Loucy (cell line): ENCODE results near the gene DSG2.

Source experiments
- H2AFZ ChIP-seq: fragments of 200-600 bp; sonication (generic); 2 replicates; pipeline ENCODE4 v1.6.0; 2016; ENCODE audit warnings: antibody characterized with exemption, mild to moderate bottlenecking, low read length, moderate library complexity
- H3F3A ChIP-seq: fragments of 200-600 bp; 2 replicates; pipeline ENCODE4 v1.6.0; 2016; ENCODE audit warnings: antibody characterized with exemption, low read depth, mild to moderate bottlenecking
- H3K27me3 ChIP-seq: fragments of 200-600 bp; sonication (generic); 2 replicates; pipeline ENCODE4 v1.6.1; 2014; ENCODE audit warnings: low read length, mild to moderate bottlenecking; ENCODE audit not compliant: insufficient read depth, poor library complexity, severe bottlenecking
- H3K36me3 ChIP-seq: fragments of 200-600 bp; sonication (generic); 2 replicates; pipeline ENCODE4 v1.6.1; 2016; ENCODE audit warnings: low read length; ENCODE audit not compliant: insufficient read depth
- H3K4me1 ChIP-seq: fragments of 200-600 bp; sonication (generic); 2 replicates; pipeline ENCODE4 v1.5.1; 2014; ENCODE audit warnings: low read length, mild to moderate bottlenecking; ENCODE audit not compliant: insufficient read depth, poor library complexity, severe bottlenecking
- H3K4me2 ChIP-seq: fragments of 200-600 bp; sonication (generic); 2 replicates; pipeline ENCODE4 v1.6.0; 2014; ENCODE audit warnings: antibody characterized with exemption, low read length, low read depth, mild to moderate bottlenecking; ENCODE audit not compliant: poor library complexity, severe bottlenecking
- H3K4me3 ChIP-seq: fragments of 200-600 bp; sonication (generic); 2 replicates; pipeline ENCODE4 v1.5.1; 2014; ENCODE audit warnings: low read length, mild to moderate bottlenecking, mixed read lengths; ENCODE audit not compliant: poor library complexity, severe bottlenecking
- H3K79me2 ChIP-seq: fragments of 200-600 bp; sonication (generic); 2 replicates; pipeline ENCODE4 v1.6.1; 2014; ENCODE audit warnings: low read length; ENCODE audit not compliant: insufficient read depth
- H3K9ac ChIP-seq: fragments of 200-600 bp; sonication (generic); 2 replicates; pipeline ENCODE4 v1.6.0; 2014; ENCODE audit warnings: mild to moderate bottlenecking, low read depth, low read length, moderate library complexity; ENCODE audit not compliant: poor library complexity, severe bottlenecking
- H3K9me2 ChIP-seq: fragments of 200-600 bp; sonication (generic); replicated peaks from 2 replicates; pipeline ENCODE4 v1.6.1; 2016; ENCODE audit warnings: low read depth, low read length, mixed read lengths
- H3K9me3 ChIP-seq: fragments of 200-600 bp; sonication (generic); 2 replicates; pipeline ENCODE4 v1.6.1; 2014; ENCODE audit warnings: mild to moderate bottlenecking, antibody characterized with exemption, low read length, low read depth; ENCODE audit not compliant: insufficient read depth
- H4K20me1 ChIP-seq: fragments of 200-600 bp; sonication (generic); 2 replicates; pipeline ENCODE4 v1.6.0; 2014; ENCODE audit warnings: antibody characterized with exemption, low read length, mild to moderate bottlenecking; ENCODE audit not compliant: insufficient read depth, poor library complexity, severe bottlenecking
- EZH2phosphoT487 ChIP-seq: fragments of 200-600 bp; IDR thresholded peaks from 2 replicates; pipeline ENCODE4 v1.6.1; 2018; ENCODE audit warnings: antibody characterized with exemption, mild to moderate bottlenecking, moderate library complexity, borderline replicate concordance
- TF ChIP-seq, protein P1 (sequence below): fragments of 200-600 bp; sonication (generic); conservative IDR thresholded peaks from 2 replicates; pipeline ENCODE4 v1.5.1; 2014; ENCODE audit warnings: mild to moderate bottlenecking, antibody characterized with exemption, low read length

The DSG2 gene

GRCh38 chr18:31598021-31598805 lies 100.2 kb downstream of the DSG2 start:
- Histone ChIP-seq H3K79me2 (no peaks in the 10 kb centered on the region), H3K4me1 (no peaks in the 10 kb centered on the region), H3K4me2 (no peak overlapping the region), H2AFZ (no peak overlapping the region), H3K27me3 (no peaks in the 10 kb centered on the region), H3K9ac (no peak overlapping the region), H3K4me3 (no peak overlapping the region), H3F3A (no peaks in the 10 kb centered on the region), H3K36me3 (no peaks in the 10 kb centered on the region), H3K9me3 (no peaks in the 10 kb centered on the region), H4K20me1 (no peaks in the 10 kb centered on the region), H3K9me2 (no peaks in the 10 kb centered on the region)
- TF ChIP-seq, protein P1, sequence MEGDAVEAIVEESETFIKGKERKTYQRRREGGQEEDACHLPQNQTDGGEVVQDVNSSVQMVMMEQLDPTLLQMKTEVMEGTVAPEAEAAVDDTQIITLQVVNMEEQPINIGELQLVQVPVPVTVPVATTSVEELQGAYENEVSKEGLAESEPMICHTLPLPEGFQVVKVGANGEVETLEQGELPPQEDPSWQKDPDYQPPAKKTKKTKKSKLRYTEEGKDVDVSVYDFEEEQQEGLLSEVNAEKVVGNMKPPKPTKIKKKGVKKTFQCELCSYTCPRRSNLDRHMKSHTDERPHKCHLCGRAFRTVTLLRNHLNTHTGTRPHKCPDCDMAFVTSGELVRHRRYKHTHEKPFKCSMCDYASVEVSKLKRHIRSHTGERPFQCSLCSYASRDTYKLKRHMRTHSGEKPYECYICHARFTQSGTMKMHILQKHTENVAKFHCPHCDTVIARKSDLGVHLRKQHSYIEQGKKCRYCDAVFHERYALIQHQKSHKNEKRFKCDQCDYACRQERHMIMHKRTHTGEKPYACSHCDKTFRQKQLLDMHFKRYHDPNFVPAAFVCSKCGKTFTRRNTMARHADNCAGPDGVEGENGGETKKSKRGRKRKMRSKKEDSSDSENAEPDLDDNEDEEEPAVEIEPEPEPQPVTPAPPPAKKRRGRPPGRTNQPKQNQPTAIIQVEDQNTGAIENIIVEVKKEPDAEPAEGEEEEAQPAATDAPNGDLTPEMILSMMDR: no peak
- no peak for TF ChIP-seq EZH2phosphoT487
